Lung (tissue), 12 donors: Measurements from ENCODE around the gene NAGK. TPM values are rescaled to one million over a fixed set of nuclear protein-coding genes. Genes with fewer than 3 reads are reported as not detected.

Experiments
- ATAC-seq: fragments of 200-7000 bp; cut with Tn5 transposase; one replicate; pipeline ENCODE4 v1.9.1; 2020; ENCODE audit warnings: moderate number of reproducible peaks; ENCODE audit not compliant: insufficient read depth, low FRiP score
- DNase-seq, 3 donors: peaks; one replicate each; pipeline ENCODE4 v3.0.0-alpha.2; 2013 to 2017
- H3K27ac ChIP-seq, 2 donors: one replicate each; pipeline ENCODE4 v1.5.1; 2013; ENCODE audit warnings: mild to moderate bottlenecking in 2 of 2, moderate library complexity in 2 of 2, control low read depth in 1 of 2, inconsistent platforms in 1 of 2, low read depth in 1 of 2, low read length in 1 of 2
- H3K27me3 ChIP-seq, 3 donors: one replicate each; pipeline ENCODE4 v1.5.1; 2013; ENCODE audit warnings: low read length in 2 of 3; ENCODE audit not compliant: control insufficient read depth in 3 of 3, insufficient read depth in 3 of 3
- H3K36me3 ChIP-seq, 4 donors: one replicate each; pipeline ENCODE4 v1.5.1; 2013; ENCODE audit warnings: low read length in 4 of 4, mild to moderate bottlenecking in 1 of 4, moderate library complexity in 1 of 4; ENCODE audit not compliant: control insufficient read depth in 4 of 4, insufficient read depth in 4 of 4
- H3K4me1 ChIP-seq, 5 donors: one replicate each; pipeline ENCODE4 v1.5.1; 2013; ENCODE audit warnings: low read length in 5 of 5, mild to moderate bottlenecking in 2 of 5, moderate library complexity in 1 of 5; ENCODE audit not compliant: control insufficient read depth in 5 of 5, insufficient read depth in 5 of 5
- H3K4me3 ChIP-seq: one replicate; pipeline ENCODE4 v1.5.1; 2013; ENCODE audit warnings: mild to moderate bottlenecking, control low read depth, moderate library complexity
- H3K9ac ChIP-seq, 2 donors: one replicate each; pipeline ENCODE4 v1.5.1; 2013; ENCODE audit warnings: low read length in 2 of 2, control low read depth in 1 of 2; ENCODE audit not compliant: insufficient read depth in 1 of 2
- H3K9me3 ChIP-seq, 4 donors: one replicate each; pipeline ENCODE4 v1.5.1; 2013; ENCODE audit warnings: low read length in 3 of 4, mild to moderate bottlenecking in 1 of 4, moderate library complexity in 1 of 4; ENCODE audit not compliant: control insufficient read depth in 4 of 4, insufficient read depth in 3 of 4
- CTCF ChIP-seq: IDR thresholded peaks from 2 replicates; pipeline ENCODE4 v1.5.1; 2012; ENCODE audit warnings: mild to moderate bottlenecking; ENCODE audit errors: control extremely low read depth, extremely low read depth
- WGBS, 2 donors: extraction: QIAGEN DNeasy Blood & Tissue Kit; methylation state at CpG; one replicate each; pipeline ENCODE4 v1.1.7; 2013; 5-methylcytosine and 5-hydroxymethylcytosine counted together
- polyA plus RNA-seq, 2 donors: library from polyadenylated mRNA; stranded (reverse); fragments of 200-250 nt; gene quantifications; one replicate each; pipeline ENCODE4 v1.2.1, GENCODE V29; 2013
- total RNA-seq, 2 donors: library from RNA; depleted of rRNA in 1 of 2; stranded (reverse); fragments of >200 nt in 1 of 2; gene quantifications; one replicate each; pipeline ENCODE4 v1.2.1, GENCODE V29; 2014 to 2021
- donor health status: control.
- donor health status: control.
- donor health status: Bipolar disorder and iron deficiency.
- donor health status: healthy.
- donor health status: DM: yes; HTN: yes; CAD: no.

Gene NAGK
- total and polyA plus RNA-seq, 4 donors = 48.2 to 162 (median 133) TPM

- Histone ChIP-seq H3K9ac (no peak overlapping the region), H3K9me3 (no peaks in the 10 kb centered on the region), H3K27ac (no peak overlapping the region), H3K27me3 (no peaks in the 10 kb centered on the region), H3K4me1 (peaks cover 0 to 3% (median 0%) of the 10 kb centered on the region in 5 donors), H3K4me3 (no peak overlapping the region), H3K36me3 (peaks cover 4 to 31% (median 22%) of the 10 kb centered on the region in 4 donors)
- TF ChIP-seq CTCF = no peak
- no peak for DNase-seq
- ATAC-seq = no peak
Measured at GRCh38 chr2:71117063-71117462, 48.6 kb downstream of the NAGK start.

GRCh38 chr2:71120195-71120594 is 51.7 kb downstream of the NAGK start:
- H3K27ac ChIP-seq = peak overlapping the region in 1 of 2 donors; percentile 33
- no peak for TF ChIP-seq CTCF
- H3K4me3 ChIP-seq = no peak overlapping the region
- peaks cover 0 to 3% (median 0%) of the 10 kb centered on the region in 5 donors for H3K4me1 ChIP-seq
- peaks cover 7 to 26% (median 20%) of the 10 kb centered on the region in 4 donors for H3K36me3 ChIP-seq
- H3K9ac ChIP-seq = no peak overlapping the region
- DNase-seq = no peak
- WGBS, 2 donors = 90 to 91% methylated on average over 6 of the region's 6 CpGs
- no peak for ATAC-seq
- no peaks in the 10 kb centered on the region for H3K27me3 ChIP-seq
- no peaks in the 10 kb centered on the region for H3K9me3 ChIP-seq

GRCh38 chr2:71121479-71121878 is 53.0 kb downstream of the NAGK start:
- Histone ChIP-seq H3K9ac (no peak overlapping the region), H3K4me3 (no peak overlapping the region), H3K27ac (no peak overlapping the region), H3K36me3 (peaks cover 6 to 26% (median 20%) of the 10 kb centered on the region in 4 donors), H3K4me1 (peaks cover 0 to 3% (median 0%) of the 10 kb centered on the region in 5 donors), H3K9me3 (no peaks in the 10 kb centered on the region), H3K27me3 (no peaks in the 10 kb centered on the region)
- DNase-seq (no peak), ATAC-seq (no peak)
- WGBS, 2 donors = 100% methylated on average over 1 of the region's 1 CpG
- no peak for TF ChIP-seq CTCF
